HepG2 (cell line): ENCODE results near the gene PSENEN. TPM values are rescaled to one million over a fixed set of nuclear protein-coding genes. Genes with fewer than 3 reads are reported as not detected.

Experiments used
- ATF7-NPFF ChIP-seq: sonication (generic); formaldehyde crosslinking; IDR thresholded peaks from 2 replicates; pipeline ENCODE4 v1.8.1; 2023; ENCODE audit warnings: mild to moderate bottlenecking, low read depth, missing genetic modification reagents, moderate library complexity
- EHMT2 ChIP-seq: fragments of 200-600 bp; sonication (generic); IDR thresholded peaks from 2 replicates; pipeline ENCODE4 v1.7.0; 2017; ENCODE audit warnings: antibody characterized with exemption, low read depth, low read length, borderline replicate concordance
- HIVEP1 ChIP-seq: sonication (generic); formaldehyde crosslinking; IDR thresholded peaks from 2 replicates; pipeline ENCODE4 v1.4.0; 2020; ENCODE audit warnings: mild to moderate bottlenecking, missing genetic modification reagents
- HOXD1 ChIP-seq: sonication (generic); formaldehyde crosslinking; IDR thresholded peaks from 2 replicates; pipeline ENCODE4 v1.5.0; 2020; ENCODE audit warnings: missing genetic modification reagents
- KAT7 ChIP-seq: IDR thresholded peaks from 2 replicates; pipeline ENCODE4 v1.6.1; 2018; ENCODE audit warnings: borderline replicate concordance, missing compliant biosample characterization
- PPARG ChIP-seq: conservative IDR thresholded peaks from 2 replicates; pipeline ENCODE4 v1.6.1; 2016; ENCODE audit warnings: missing biosample characterization, missing genetic modification reagents
- SATB2 ChIP-seq: sonication (generic); formaldehyde crosslinking; IDR thresholded peaks from 2 replicates; pipeline ENCODE4 v1.5.0; 2020; ENCODE audit warnings: missing genetic modification reagents
- STAT5B ChIP-seq: sonication (generic); formaldehyde crosslinking; IDR thresholded peaks from 2 replicates; pipeline ENCODE4 v1.4.0; 2020; ENCODE audit warnings: missing genetic modification reagents
- TAF1 ChIP-seq: sonication (generic); formaldehyde crosslinking; IDR thresholded peaks from 2 replicates; pipeline ENCODE4 v1.4.0; 2020; ENCODE audit warnings: missing genetic modification reagents
- TBP ChIP-seq: sonication (generic); formaldehyde crosslinking; IDR thresholded peaks from 2 replicates; pipeline ENCODE4 v1.5.0; 2020; ENCODE audit warnings: missing genetic modification reagents
- ZBTB20 ChIP-seq: sonication (generic); formaldehyde crosslinking; IDR thresholded peaks from 2 replicates; pipeline ENCODE4 v1.8.1; 2023; ENCODE audit warnings: missing genetic modification reagents, low read depth, mild to moderate bottlenecking, borderline replicate concordance
- ZNF234 ChIP-seq: sonication (generic); formaldehyde crosslinking; conservative IDR thresholded peaks from 2 replicates; pipeline ENCODE4 v1.5.1; 2020; ENCODE audit warnings: mild to moderate bottlenecking, missing genetic modification reagents
- polyA plus RNA-seq, 8 experiments: library from polyadenylated mRNA; depleted of rRNA in 3 of 8; stranded (reverse) in 7 of 8; unstranded in 1 of 8; fragments of >200 nt; fragmentation: Illumina TruSeq in 4 of 8; extraction: Trizol in 4 of 8; gene quantifications; 2 replicates each; pipeline versions ENCODE4 v1.2.1 to v1.2.3, GENCODE V29; 2011 to 2016; ENCODE audit warnings: low read depth in 4 of 8, missing spikeins in 1 of 8, mixed read lengths in 1 of 8; ENCODE audit not compliant: insufficient read depth in 1 of 8
- total RNA-seq, 5 experiments: library from RNA; depleted of rRNA; stranded (reverse); fragments of >200 nt; fragmentation: Illumina TruSeq; extraction: Trizol; gene quantifications; 2 replicates each; pipeline ENCODE4 v1.2.3, GENCODE V29; 2016; ENCODE audit warnings: low read depth in 1 of 5
- TF ChIP-seq, protein P1 (sequence below): sonication (generic); formaldehyde crosslinking; IDR thresholded peaks from 2 replicates; pipeline ENCODE4 v1.8.0; 2022; ENCODE audit warnings: missing genetic modification reagents, low read depth, mild to moderate bottlenecking, borderline replicate concordance
- TF ChIP-seq, protein P2 (sequence below): sonication (generic); formaldehyde crosslinking; IDR thresholded peaks from 2 replicates; pipeline ENCODE4 v1.4.0; 2020; ENCODE audit warnings: low read depth, missing genetic modification reagents
- TF ChIP-seq, protein P3 (sequence below): IDR thresholded peaks from 2 replicates; pipeline ENCODE4 v1.6.1; 2016; ENCODE audit warnings: low read depth, control low read depth
- TF ChIP-seq, protein P4 (sequence below): sonication (generic); formaldehyde crosslinking; IDR thresholded peaks from 2 replicates; pipeline ENCODE4 v1.5.1; 2020; ENCODE audit warnings: mild to moderate bottlenecking, moderate library complexity, missing genetic modification reagents
- TF ChIP-seq, protein P5 (sequence below): IDR thresholded peaks from 2 replicates; pipeline ENCODE4 v1.6.1; 2016
- TF ChIP-seq, protein P6 (sequence below): sonication (generic); formaldehyde crosslinking; IDR thresholded peaks from 2 replicates; pipeline ENCODE4 v1.8.0; 2022; ENCODE audit warnings: mild to moderate bottlenecking, missing genetic modification reagents

The PSENEN gene
- total and polyA plus RNA-seq, 2 of the 13 experiments (the other 11 are each of a cell fraction or from before 2014, with no cell fraction given) = 16.9 to 34.2 TPM

DNA sequence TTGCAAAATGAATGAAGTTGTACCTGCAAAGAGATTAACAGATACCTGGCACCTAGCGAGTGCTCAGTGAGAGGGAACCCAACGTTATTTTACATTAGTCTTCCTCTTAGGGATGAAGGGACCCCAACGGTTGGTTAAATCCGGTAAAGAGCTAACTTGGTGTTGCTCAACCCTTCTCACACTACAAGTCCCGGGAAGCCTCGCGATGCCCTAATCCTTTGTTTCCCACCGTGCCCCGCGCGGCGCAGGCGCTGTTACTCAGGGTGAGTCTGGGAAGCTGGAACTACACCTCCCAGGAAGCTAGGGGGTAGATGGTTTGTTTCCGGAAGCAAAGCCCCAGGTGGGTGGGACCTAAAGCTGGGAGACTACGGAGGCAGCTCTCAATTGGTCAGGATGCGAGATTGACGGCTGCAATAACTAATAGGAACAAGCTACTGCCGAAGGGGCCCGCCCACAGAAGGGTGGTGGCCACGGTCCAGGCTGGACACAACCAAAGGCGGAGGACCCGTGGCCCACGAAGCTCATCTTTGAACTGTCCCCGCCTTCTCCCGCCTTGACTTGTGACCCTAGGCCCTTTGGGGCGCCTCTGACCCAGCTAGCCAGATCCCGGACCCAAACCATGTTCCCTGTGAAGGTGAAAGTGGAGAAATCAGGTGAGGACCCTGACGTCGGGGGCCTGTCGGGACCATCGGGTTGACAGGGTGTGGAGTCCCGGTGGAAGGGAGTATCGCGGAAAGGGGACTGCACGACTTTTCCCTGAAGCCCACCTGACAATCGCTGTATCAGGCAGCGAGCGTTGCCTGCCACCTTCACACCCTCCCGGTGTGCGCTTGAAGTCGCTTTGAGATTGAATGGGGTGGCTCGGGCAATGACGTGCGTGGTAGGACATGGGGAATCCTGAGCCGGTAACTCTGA is 2.9 kb downstream of the PSENEN start, which contains the start of gene LIN37 (continued):
- TF ChIP-seq EHMT2 (no peak), STAT5B (CRISPR knock-in tag) (no peak), PPARG (CRISPR knock-in tag) (no peak; the same call in 1 of the 2 replicates), TAF1 (CRISPR knock-in tag) (peak; percentile 74), HOXD1 (CRISPR knock-in tag) (no peak), KAT7 (CRISPR knock-in tag) (no peak), ATF7-NPFF (CRISPR knock-in tag) (no peak), ZBTB20 (CRISPR knock-in tag) (no peak), ZNF234 (CRISPR knock-in tag) (no peak), TBP (no peak), HIVEP1 (CRISPR knock-in tag) (peak; percentile 42; the same call in 1 of the 2 replicates), SATB2 (0 out of 2 replicates have a peak, but pooled peaks have one; percentile 43)
- TF ChIP-seq, protein P1, sequence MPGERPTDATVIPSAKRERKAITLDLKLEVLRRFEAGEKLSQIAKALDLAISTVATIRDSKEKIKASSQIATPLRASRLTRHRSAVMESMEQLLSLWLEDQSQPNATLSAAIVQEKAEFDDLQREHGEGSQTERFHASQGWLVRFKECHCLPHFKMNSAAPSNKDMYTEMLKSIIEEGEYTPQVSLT (CRISPR knock-in tag) = no peak
- TF ChIP-seq, protein P2, sequence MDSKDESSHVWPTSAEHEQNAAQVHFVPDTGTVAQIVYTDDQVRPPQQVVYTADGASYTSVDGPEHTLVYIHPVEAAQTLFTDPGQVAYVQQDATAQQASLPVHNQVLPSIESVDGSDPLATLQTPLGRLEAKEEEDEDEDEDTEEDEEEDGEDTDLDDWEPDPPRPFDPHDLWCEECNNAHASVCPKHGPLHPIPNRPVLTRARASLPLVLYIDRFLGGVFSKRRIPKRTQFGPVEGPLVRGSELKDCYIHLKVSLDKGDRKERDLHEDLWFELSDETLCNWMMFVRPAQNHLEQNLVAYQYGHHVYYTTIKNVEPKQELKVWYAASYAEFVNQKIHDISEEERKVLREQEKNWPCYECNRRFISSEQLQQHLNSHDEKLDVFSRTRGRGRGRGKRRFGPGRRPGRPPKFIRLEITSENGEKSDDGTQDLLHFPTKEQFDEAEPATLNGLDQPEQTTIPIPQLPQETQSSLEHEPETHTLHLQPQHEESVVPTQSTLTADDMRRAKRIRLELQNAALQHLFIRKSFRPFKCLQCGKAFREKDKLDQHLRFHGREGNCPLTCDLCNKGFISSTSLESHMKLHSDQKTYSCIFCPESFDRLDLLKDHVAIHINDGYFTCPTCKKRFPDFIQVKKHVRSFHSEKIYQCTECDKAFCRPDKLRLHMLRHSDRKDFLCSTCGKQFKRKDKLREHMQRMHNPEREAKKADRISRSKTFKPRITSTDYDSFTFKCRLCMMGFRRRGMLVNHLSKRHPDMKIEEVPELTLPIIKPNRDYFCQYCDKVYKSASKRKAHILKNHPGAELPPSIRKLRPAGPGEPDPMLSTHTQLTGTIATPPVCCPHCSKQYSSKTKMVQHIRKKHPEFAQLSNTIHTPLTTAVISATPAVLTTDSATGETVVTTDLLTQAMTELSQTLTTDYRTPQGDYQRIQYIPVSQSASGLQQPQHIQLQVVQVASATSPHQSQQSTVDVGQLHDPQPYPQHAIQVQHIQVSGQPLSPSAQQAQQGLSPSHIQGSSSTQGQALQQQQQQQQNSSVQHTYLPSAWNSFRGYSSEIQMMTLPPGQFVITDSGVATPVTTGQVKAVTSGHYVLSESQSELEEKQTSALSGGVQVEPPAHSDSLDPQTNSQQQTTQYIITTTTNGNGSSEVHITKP (CRISPR knock-in tag) = peak; percentile 82
- TF ChIP-seq, protein P3, sequence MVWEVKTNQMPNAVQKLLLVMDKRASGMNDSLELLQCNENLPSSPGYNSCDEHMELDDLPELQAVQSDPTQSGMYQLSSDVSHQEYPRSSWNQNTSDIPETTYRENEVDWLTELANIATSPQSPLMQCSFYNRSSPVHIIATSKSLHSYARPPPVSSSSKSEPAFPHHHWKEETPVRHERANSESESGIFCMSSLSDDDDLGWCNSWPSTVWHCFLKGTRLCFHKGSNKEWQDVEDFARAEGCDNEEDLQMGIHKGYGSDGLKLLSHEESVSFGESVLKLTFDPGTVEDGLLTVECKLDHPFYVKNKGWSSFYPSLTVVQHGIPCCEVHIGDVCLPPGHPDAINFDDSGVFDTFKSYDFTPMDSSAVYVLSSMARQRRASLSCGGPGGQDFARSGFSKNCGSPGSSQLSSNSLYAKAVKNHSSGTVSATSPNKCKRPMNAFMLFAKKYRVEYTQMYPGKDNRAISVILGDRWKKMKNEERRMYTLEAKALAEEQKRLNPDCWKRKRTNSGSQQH (CRISPR knock-in tag) = no peak
- TF ChIP-seq, protein P4, sequence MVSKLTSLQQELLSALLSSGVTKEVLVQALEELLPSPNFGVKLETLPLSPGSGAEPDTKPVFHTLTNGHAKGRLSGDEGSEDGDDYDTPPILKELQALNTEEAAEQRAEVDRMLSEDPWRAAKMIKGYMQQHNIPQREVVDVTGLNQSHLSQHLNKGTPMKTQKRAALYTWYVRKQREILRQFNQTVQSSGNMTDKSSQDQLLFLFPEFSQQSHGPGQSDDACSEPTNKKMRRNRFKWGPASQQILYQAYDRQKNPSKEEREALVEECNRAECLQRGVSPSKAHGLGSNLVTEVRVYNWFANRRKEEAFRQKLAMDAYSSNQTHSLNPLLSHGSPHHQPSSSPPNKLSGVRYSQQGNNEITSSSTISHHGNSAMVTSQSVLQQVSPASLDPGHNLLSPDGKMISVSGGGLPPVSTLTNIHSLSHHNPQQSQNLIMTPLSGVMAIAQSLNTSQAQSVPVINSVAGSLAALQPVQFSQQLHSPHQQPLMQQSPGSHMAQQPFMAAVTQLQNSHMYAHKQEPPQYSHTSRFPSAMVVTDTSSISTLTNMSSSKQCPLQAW (CRISPR knock-in tag) = peak; percentile 83
- TF ChIP-seq, protein P5, sequence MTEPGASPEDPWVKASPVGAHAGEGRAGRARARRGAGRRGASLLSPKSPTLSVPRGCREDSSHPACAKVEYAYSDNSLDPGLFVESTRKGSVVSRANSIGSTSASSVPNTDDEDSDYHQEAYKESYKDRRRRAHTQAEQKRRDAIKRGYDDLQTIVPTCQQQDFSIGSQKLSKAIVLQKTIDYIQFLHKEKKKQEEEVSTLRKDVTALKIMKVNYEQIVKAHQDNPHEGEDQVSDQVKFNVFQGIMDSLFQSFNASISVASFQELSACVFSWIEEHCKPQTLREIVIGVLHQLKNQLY (CRISPR knock-in tag) = no peak
- TF ChIP-seq, protein P6, sequence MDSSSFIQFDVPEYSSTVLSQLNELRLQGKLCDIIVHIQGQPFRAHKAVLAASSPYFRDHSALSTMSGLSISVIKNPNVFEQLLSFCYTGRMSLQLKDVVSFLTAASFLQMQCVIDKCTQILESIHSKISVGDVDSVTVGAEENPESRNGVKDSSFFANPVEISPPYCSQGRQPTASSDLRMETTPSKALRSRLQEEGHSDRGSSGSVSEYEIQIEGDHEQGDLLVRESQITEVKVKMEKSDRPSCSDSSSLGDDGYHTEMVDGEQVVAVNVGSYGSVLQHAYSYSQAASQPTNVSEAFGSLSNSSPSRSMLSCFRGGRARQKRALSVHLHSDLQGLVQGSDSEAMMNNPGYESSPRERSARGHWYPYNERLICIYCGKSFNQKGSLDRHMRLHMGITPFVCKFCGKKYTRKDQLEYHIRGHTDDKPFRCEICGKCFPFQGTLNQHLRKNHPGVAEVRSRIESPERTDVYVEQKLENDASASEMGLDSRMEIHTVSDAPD = peak; percentile 74; the same call in 1 of the 2 replicates
